ENCODE measurements around the gene TEX51. TPM values are rescaled to one million over a fixed set of nuclear protein-coding genes. Genes with fewer than 3 reads are reported as not detected.

The TEX51 gene
- total and polyA plus RNA-seq, 2 donors (not counting 3 experiments of a cell fraction or from before 2014, with no cell fraction given) = not detected

- no peak overlapping the region for H2AFZ ChIP-seq (ENCODE audit: low read depth, low read length)
- no peaks in the 10 kb centered on the region for H3K36me3 ChIP-seq (ENCODE audit: control insufficient read depth in 2 of 2, extremely low read depth in 1 of 2, insufficient read depth in 2 of 2, low read length in 2 of 2)
- H3K27ac ChIP-seq (ENCODE audit: insufficient read depth, low read depth, low read length) = no peak overlapping the region
- BruUV-seq (replicated peaks) = no TSS peak
- no peaks in the 10 kb centered on the region for H3K4me1 ChIP-seq (ENCODE audit: control insufficient read depth, extremely low read depth, insufficient read depth, low read length)
- H3K4me3 ChIP-seq (replicated peaks in 1 of 3; ENCODE audit: insufficient read depth in 1 of 3, low read depth in 1 of 3, low read length in 3 of 3) = no peak overlapping the region
- no peaks in the 10 kb centered on the region for H4K20me1 ChIP-seq (replicated peaks; ENCODE audit: control insufficient read depth, extremely low read depth, insufficient read depth, low read length)
- FAIRE-seq (no peak), DNase-seq (ENCODE audit: low read depth, low spot score) (no peak)
- no peaks in the 10 kb centered on the region for H3K9me1 ChIP-seq (replicated peaks; ENCODE audit: control insufficient read depth, extremely low read depth, insufficient read depth, low read length)
- no peak overlapping the region for H3K9ac ChIP-seq (replicated peaks; ENCODE audit: extremely low read depth, insufficient read depth, low read length)
- H3K4me2 ChIP-seq (ENCODE audit: insufficient read depth, low read length) = no peak overlapping the region
- ChIA-PET POLR2A (no interaction called here), CTCF (no interaction called here)
- TF ChIP-seq FOS (IDR thresholded peaks at IDR 0.05; ENCODE audit: borderline replicate concordance, insufficient read depth, low read length) (no peak), EZH2 (IDR thresholded peaks at IDR 0.05; ENCODE audit: borderline replicate concordance, low read depth, low read length, severe bottlenecking) (no peak), CTCF (IDR thresholded peaks at IDR 0.05; ENCODE audit: extremely low read depth in 1 of 2, insufficient read depth in 1 of 2, low read depth in 1 of 2, low read length in 2 of 2) (no peak), GATA2 (IDR thresholded peaks at IDR 0.05; ENCODE audit: insufficient read depth, insufficient read length, low read depth, low read length) (no peak), MYC (IDR thresholded peaks at IDR 0.05; ENCODE audit: low read depth, low read length) (no peak), POLR2A (IDR thresholded peaks at IDR 0.05; ENCODE audit: low read depth, low read length) (no peak), POLR2AphosphoS5 (IDR thresholded peaks at IDR 0.05; ENCODE audit: insufficient read depth, low read depth, low read length) (no peak), MAX (IDR thresholded peaks at IDR 0.05; ENCODE audit: insufficient read depth, insufficient read length) (no peak), JUN (IDR thresholded peaks at IDR 0.05; ENCODE audit: borderline replicate concordance, insufficient read depth, insufficient read length, low read depth) (no peak)
- no peaks in the 10 kb centered on the region for H3K27me3 ChIP-seq (ENCODE audit: control insufficient read depth in 2 of 2, insufficient read depth in 2 of 2, low read length in 2 of 2)
- intact Hi-C loops (cut with micrococcal nuclease) = no loop called here
- dilution Hi-C loops (cut with MboI; ENCODE audit: extremely low pct_ligation_motif_present, low sequenced_read_pairs) = no loop called here
- no peaks in the 10 kb centered on the region for H3K9me3 ChIP-seq (replicated peaks; ENCODE audit: control insufficient read depth, insufficient read depth, low read length)
- H3K79me2 ChIP-seq (ENCODE audit: control insufficient read depth, insufficient read depth, low read length) = no peaks in the 10 kb centered on the region
These were observed 48.4 kb downstream of the TEX51 start for GRCh38 chr2:126947103-126947429.

Measured in endothelial cell of umbilical vein (primary cell).